Lower lobe of right lung (tissue), 2 donors: Measurements from ENCODE around the gene MYL4. TPM values are rescaled to one million over a fixed set of nuclear protein-coding genes. Genes with fewer than 3 reads are reported as not detected.
"Not testable (repeated sequence)": the region's sequence is repeated elsewhere in the genome, so short reads cannot be mapped to it uniquely, and the experiment has no call there.

ENCODE experiments used
- ATAC-seq, 2 donors: fragments of 200-7000 bp; cut with Tn5 transposase; one replicate each; pipeline ENCODE4 v1.9.1; 2020 to 2022; ENCODE audit warnings: mild to moderate bottlenecking in 2 of 2, moderate library complexity in 2 of 2
- DNase-seq: peaks from one replicate; pipeline ENCODE4 v3.0.0-alpha.2; 2020
- H3K27ac ChIP-seq: fragments of 200-600 bp; one replicate; pipeline ENCODE4 v1.8.0; 2022
- H3K27me3 ChIP-seq: fragments of 200-600 bp; one replicate; pipeline ENCODE4 v1.8.0; 2022; ENCODE audit warnings: low read depth
- H3K36me3 ChIP-seq: fragments of 200-600 bp; one replicate; pipeline ENCODE4 v1.8.0; 2022; ENCODE audit warnings: mild to moderate bottlenecking
- H3K4me1 ChIP-seq: fragments of 200-600 bp; one replicate; pipeline ENCODE4 v1.8.0; 2022
- H3K4me3 ChIP-seq: fragments of 200-600 bp; one replicate; pipeline ENCODE4 v1.8.0; 2022; ENCODE audit warnings: mild to moderate bottlenecking
- H3K9me3 ChIP-seq: fragments of 200-600 bp; one replicate; pipeline ENCODE4 v1.8.0; 2022
- CTCF ChIP-seq: fragments of 200-600 bp; IDR thresholded peaks from one replicate; pipeline ENCODE4 v1.8.0; 2022; ENCODE audit warnings: antibody characterized with exemption, mild to moderate bottlenecking
- intact Hi-C: fragments of 100-400 bp; cut with DNase I; formaldehyde crosslinking; loops from one replicate; pipeline ENCODE4 v1.11.0; 2022
- total RNA-seq: library from RNA; stranded (reverse); fragmentation: NEBNext Ultra II Directional; extraction: Animal tissue kit (Norgen Biotek cat#: 25700); gene quantifications from one replicate; pipeline ENCODE4 v1.2.1, GENCODE V29; 2021
- donor health status: DM: no; HTN: yes; CAD: no; lungs with severe emphysema.

The MYL4 gene
- total RNA-seq, 1 donor from 2014 or later = 3.0 TPM

- no peak for DNase-seq
- Histone ChIP-seq H3K27ac (no peak overlapping the region), H3K4me1 (no peaks in the 10 kb centered on the region), H3K4me3 (no peak overlapping the region), H3K27me3 (no peaks in the 10 kb centered on the region), H3K9me3 (no peaks in the 10 kb centered on the region), H3K36me3 (no peaks in the 10 kb centered on the region)
- intact Hi-C loops = no loop called here
- ATAC-seq = peak in 1 of 2 donors; percentile 31
- no peak for TF ChIP-seq CTCF
Observed at GRCh38 chr17:47265983-47266541, 56.9 kb downstream of the MYL4 start.

- no peak for TF ChIP-seq CTCF
- Histone ChIP-seq H3K27ac (no peak overlapping the region), H3K4me1 (no peaks in the 10 kb centered on the region), H3K9me3 (no peaks in the 10 kb centered on the region), H3K4me3 (no peak overlapping the region), H3K36me3 (no peaks in the 10 kb centered on the region), H3K27me3 (no peaks in the 10 kb centered on the region)
- DNase-seq (no peak), ATAC-seq (no peak)
- intact Hi-C loops = no loop called here
Observed at GRCh38 chr17:47266782-47267181, 57.6 kb downstream of the MYL4 start.

GRCh38 chr17:47267354-47267828 lies 58.2 kb downstream of the MYL4 start:
- H3K27me3 ChIP-seq = no peaks in the 10 kb centered on the region
- ATAC-seq (no peak), DNase-seq (no peak)
- H3K4me3 ChIP-seq = no peak overlapping the region
- no peak overlapping the region for H3K27ac ChIP-seq
- no peak for TF ChIP-seq CTCF
- intact Hi-C loops = no loop called here
- H3K36me3 ChIP-seq = no peaks in the 10 kb centered on the region
- H3K4me1 ChIP-seq = no peaks in the 10 kb centered on the region
- no peaks in the 10 kb centered on the region for H3K9me3 ChIP-seq

- H3K9me3 ChIP-seq, H3K4me3 ChIP-seq, DNase-seq, H3K36me3 ChIP-seq, H3K4me1 ChIP-seq, intact Hi-C loops, H3K27ac ChIP-seq, H3K27me3 ChIP-seq, ATAC-seq: not testable (repeated sequence)
Observed at GRCh38 chr17:47268964-47269363, 59.8 kb downstream of the MYL4 start.

- H3K4me3 ChIP-seq, H3K36me3 ChIP-seq, H3K4me1 ChIP-seq, intact Hi-C loops, H3K9me3 ChIP-seq, H3K27ac ChIP-seq, H3K27me3 ChIP-seq, DNase-seq, ATAC-seq: not testable (repeated sequence)
Observed at GRCh38 chr17:47269561-47270280, 60.6 kb downstream of the MYL4 start.

- no peak overlapping the region for H3K27ac ChIP-seq
- no peak overlapping the region for H3K4me3 ChIP-seq
- H3K27me3 ChIP-seq = no peaks in the 10 kb centered on the region
- H3K36me3 ChIP-seq = no peaks in the 10 kb centered on the region
- peaks cover 15% of the 10 kb centered on the region for H3K4me1 ChIP-seq
- no peak for DNase-seq
- intact Hi-C loops = no loop called here
- no peak for TF ChIP-seq CTCF
- ATAC-seq = no peak
- H3K9me3 ChIP-seq = no peaks in the 10 kb centered on the region
Observed at GRCh38 chr17:47270946-47271705, 62.0 kb downstream of the MYL4 start.
